ENCODE data around the gene TENM3. TPM values are rescaled to one million over a fixed set of nuclear protein-coding genes. Genes with fewer than 3 reads are reported as not detected.
A peak's percentile ranks its signal among the peaks of the same experiment; 100 is the strongest.

The TENM3 gene
- total and polyA plus RNA-seq, 9 donors: 11.0 to 32.9 (median 23.2) TPM

- 78% methylated on average over 3 of the region's 7 CpGs for WGBS (ENCODE audit: insufficient coverage)
- no peaks in the 10 kb centered on the region for H3K9me3 ChIP-seq (replicated peaks; ENCODE audit: control insufficient read depth, low read depth, low read length)
- H3K4me1 ChIP-seq (ENCODE audit: control insufficient read depth, insufficient read depth, low read length): no peaks in the 10 kb centered on the region
- H3K4me3 ChIP-seq (ENCODE audit: low read length): no peak overlapping the region
- no peaks in the 10 kb centered on the region for H3K27me3 ChIP-seq (ENCODE audit: control insufficient read depth, insufficient read depth, low read length)
- DNase-seq: no peak
- no peak overlapping the region for H3K27ac ChIP-seq (ENCODE audit: low read length)
- H3K36me3 ChIP-seq (ENCODE audit: control insufficient read depth, insufficient read depth, low read length): peaks cover 3% of the 10 kb centered on the region
These were observed 412.1 kb downstream of the TENM3 start for GRCh38 chr4:182655340-182655739.

- WGBS (ENCODE audit: insufficient coverage): 100% methylated on average over 1 of the region's 2 CpGs
- Histone ChIP-seq H3K36me3 (ENCODE audit: control insufficient read depth, insufficient read depth, low read length) (peaks cover 3% of the 10 kb centered on the region), H3K27ac (ENCODE audit: low read length) (no peak overlapping the region), H3K27me3 (ENCODE audit: control insufficient read depth, insufficient read depth, low read length) (no peaks in the 10 kb centered on the region), H3K9me3 (replicated peaks; ENCODE audit: control insufficient read depth, low read depth, low read length) (peaks cover 2% of the 10 kb centered on the region), H3K4me1 (ENCODE audit: control insufficient read depth, insufficient read depth, low read length) (no peaks in the 10 kb centered on the region), H3K4me3 (ENCODE audit: low read length) (no peak overlapping the region)
- DNase-seq: no peak
These were observed 419.3 kb downstream of the TENM3 start for GRCh38 chr4:182662551-182662950.

- WGBS (ENCODE audit: insufficient coverage): 74% methylated on average over 3 of the region's 3 CpGs
- H3K9me3 ChIP-seq (replicated peaks; ENCODE audit: control insufficient read depth, low read depth, low read length): no peaks in the 10 kb centered on the region
- no peaks in the 10 kb centered on the region for H3K36me3 ChIP-seq (ENCODE audit: control insufficient read depth, insufficient read depth, low read length)
- no peak overlapping the region for H3K27ac ChIP-seq (ENCODE audit: low read length)
- no peak for DNase-seq
- no peaks in the 10 kb centered on the region for H3K27me3 ChIP-seq (ENCODE audit: control insufficient read depth, insufficient read depth, low read length)
- H3K4me1 ChIP-seq (ENCODE audit: control insufficient read depth, insufficient read depth, low read length): no peaks in the 10 kb centered on the region
- H3K4me3 ChIP-seq (ENCODE audit: low read length): no peak overlapping the region
These were observed 428.0 kb downstream of the TENM3 start for GRCh38 chr4:182671231-182671630.

- DNase-seq: no peak
- no peaks in the 10 kb centered on the region for H3K9me3 ChIP-seq (replicated peaks; ENCODE audit: control insufficient read depth, low read depth, low read length)
- no peak overlapping the region for H3K27ac ChIP-seq (ENCODE audit: low read length)
- H3K4me1 ChIP-seq (ENCODE audit: control insufficient read depth, insufficient read depth, low read length): no peaks in the 10 kb centered on the region
- H3K36me3 ChIP-seq (ENCODE audit: control insufficient read depth, insufficient read depth, low read length): no peaks in the 10 kb centered on the region
- no peaks in the 10 kb centered on the region for H3K27me3 ChIP-seq (ENCODE audit: control insufficient read depth, insufficient read depth, low read length)
- WGBS (ENCODE audit: insufficient coverage): no CpG with 5 or more reads among the region's 5 CpGs
- H3K4me3 ChIP-seq (ENCODE audit: low read length): no peak overlapping the region
These were observed 428.5 kb downstream of the TENM3 start for GRCh38 chr4:182671749-182672148.

GRCh38 chr4:182678590-182678989 lies 435.4 kb downstream of the TENM3 start:
- H3K27me3 ChIP-seq (ENCODE audit: control insufficient read depth, insufficient read depth, low read length): no peaks in the 10 kb centered on the region
- 94% methylated on average over 3 of the region's 4 CpGs for WGBS (ENCODE audit: insufficient coverage)
- no peak for DNase-seq
- no peaks in the 10 kb centered on the region for H3K36me3 ChIP-seq (ENCODE audit: control insufficient read depth, insufficient read depth, low read length)
- H3K4me1 ChIP-seq (ENCODE audit: control insufficient read depth, insufficient read depth, low read length): no peaks in the 10 kb centered on the region
- H3K9me3 ChIP-seq (replicated peaks; ENCODE audit: control insufficient read depth, low read depth, low read length): no peaks in the 10 kb centered on the region
- no peak overlapping the region for H3K27ac ChIP-seq (ENCODE audit: low read length)
- H3K4me3 ChIP-seq (ENCODE audit: low read length): no peak overlapping the region

GRCh38 chr4:182679533-182679932 lies 436.3 kb downstream of the TENM3 start:
- 85% methylated on average over 8 of the region's 11 CpGs for WGBS (ENCODE audit: insufficient coverage)

GRCh38 chr4:182680234-182680653 lies 437.0 kb downstream of the TENM3 start:
- Histone ChIP-seq H3K36me3 (ENCODE audit: control insufficient read depth, insufficient read depth, low read length) (no peaks in the 10 kb centered on the region), H3K4me1 (ENCODE audit: control insufficient read depth, insufficient read depth, low read length) (no peaks in the 10 kb centered on the region), H3K9me3 (replicated peaks; ENCODE audit: control insufficient read depth, low read depth, low read length) (no peaks in the 10 kb centered on the region), H3K27ac (ENCODE audit: low read length) (no peak overlapping the region), H3K27me3 (ENCODE audit: control insufficient read depth, insufficient read depth, low read length) (no peaks in the 10 kb centered on the region), H3K4me3 (ENCODE audit: low read length) (no peak overlapping the region)
- WGBS (ENCODE audit: insufficient coverage): 71% methylated on average over 15 of the region's 15 CpGs
- DNase-seq: peak; percentile 46

More at GRCh38 chr4:182679533-182679932, 436.3 kb downstream of the TENM3 start:
- no peak for DNase-seq
- Histone ChIP-seq H3K9me3 (replicated peaks; ENCODE audit: control insufficient read depth, low read depth, low read length) (no peaks in the 10 kb centered on the region), H3K4me1 (ENCODE audit: control insufficient read depth, insufficient read depth, low read length) (no peaks in the 10 kb centered on the region), H3K4me3 (ENCODE audit: low read length) (no peak overlapping the region), H3K27me3 (ENCODE audit: control insufficient read depth, insufficient read depth, low read length) (no peaks in the 10 kb centered on the region), H3K27ac (ENCODE audit: low read length) (no peak overlapping the region), H3K36me3 (ENCODE audit: control insufficient read depth, insufficient read depth, low read length) (no peaks in the 10 kb centered on the region)

GRCh38 chr4:182683661-182684060 lies 440.5 kb downstream of the TENM3 start:
- peak; percentile 37 for DNase-seq
- H3K27me3 ChIP-seq (ENCODE audit: control insufficient read depth, insufficient read depth, low read length): no peaks in the 10 kb centered on the region
- WGBS (ENCODE audit: insufficient coverage): 15% methylated on average over 3 of the region's 5 CpGs

GRCh38 chr4:182684796-182685195 lies 441.6 kb downstream of the TENM3 start:
- no peak overlapping the region for H3K27ac ChIP-seq (ENCODE audit: low read length)
- DNase-seq: no peak
- H3K4me1 ChIP-seq (ENCODE audit: control insufficient read depth, insufficient read depth, low read length): no peaks in the 10 kb centered on the region
- H3K9me3 ChIP-seq (replicated peaks; ENCODE audit: control insufficient read depth, low read depth, low read length): no peaks in the 10 kb centered on the region
- H3K27me3 ChIP-seq (ENCODE audit: control insufficient read depth, insufficient read depth, low read length): no peaks in the 10 kb centered on the region
- H3K4me3 ChIP-seq (ENCODE audit: low read length): no peak overlapping the region
- H3K36me3 ChIP-seq (ENCODE audit: control insufficient read depth, insufficient read depth, low read length): no peaks in the 10 kb centered on the region

More at GRCh38 chr4:182683661-182684060, 440.5 kb downstream of the TENM3 start:
- no peak overlapping the region for H3K27ac ChIP-seq (ENCODE audit: low read length)
- H3K36me3 ChIP-seq (ENCODE audit: control insufficient read depth, insufficient read depth, low read length): no peaks in the 10 kb centered on the region
- no peak overlapping the region for H3K4me3 ChIP-seq (ENCODE audit: low read length)
- no peaks in the 10 kb centered on the region for H3K4me1 ChIP-seq (ENCODE audit: control insufficient read depth, insufficient read depth, low read length)
- H3K9me3 ChIP-seq (replicated peaks; ENCODE audit: control insufficient read depth, low read depth, low read length): no peaks in the 10 kb centered on the region

- H3K27ac ChIP-seq (ENCODE audit: low read length): no peak overlapping the region
These were observed 444.9 kb downstream of the TENM3 start for GRCh38 chr4:182688081-182688480.

GRCh38 chr4:182694551-182694950 lies 451.3 kb downstream of the TENM3 start:
- H3K4me1 ChIP-seq (ENCODE audit: control insufficient read depth, insufficient read depth, low read length): peaks cover 3% of the 10 kb centered on the region
- no peak for DNase-seq
- no peaks in the 10 kb centered on the region for H3K9me3 ChIP-seq (replicated peaks; ENCODE audit: control insufficient read depth, low read depth, low read length)
- 90% methylated on average over 2 of the region's 2 CpGs for WGBS (ENCODE audit: insufficient coverage)
- H3K27me3 ChIP-seq (ENCODE audit: control insufficient read depth, insufficient read depth, low read length): no peaks in the 10 kb centered on the region
- peaks cover 2% of the 10 kb centered on the region for H3K36me3 ChIP-seq (ENCODE audit: control insufficient read depth, insufficient read depth, low read length)
- H3K27ac ChIP-seq (ENCODE audit: low read length): no peak overlapping the region
- no peak overlapping the region for H3K4me3 ChIP-seq (ENCODE audit: low read length)

More at GRCh38 chr4:182688081-182688480, 444.9 kb downstream of the TENM3 start:
- peaks cover 2% of the 10 kb centered on the region for H3K36me3 ChIP-seq (ENCODE audit: control insufficient read depth, insufficient read depth, low read length)
- DNase-seq: no peak
- no peak overlapping the region for H3K4me3 ChIP-seq (ENCODE audit: low read length)
- H3K4me1 ChIP-seq (ENCODE audit: control insufficient read depth, insufficient read depth, low read length): no peaks in the 10 kb centered on the region
- WGBS (ENCODE audit: insufficient coverage): 65% methylated on average over 9 of the region's 14 CpGs
- H3K27me3 ChIP-seq (ENCODE audit: control insufficient read depth, insufficient read depth, low read length): no peaks in the 10 kb centered on the region
- H3K9me3 ChIP-seq (replicated peaks; ENCODE audit: control insufficient read depth, low read depth, low read length): no peaks in the 10 kb centered on the region

Data from muscle of leg (tissue), 11 donors.